VCaP (cell line): ENCODE results near the gene VPS13D.
"Not testable (repeated sequence)": the region's sequence is repeated elsewhere in the genome, so short reads cannot be mapped to it uniquely, and the experiment has no call there.

Source experiments
- H3K27ac ChIP-seq: fragments of 450-650 bp; 2 replicates; pipeline ENCODE4 v1.5.1; 2017
- CTCF ChIP-seq: fragments of 450-650 bp; conservative IDR thresholded peaks from 2 replicates; pipeline ENCODE4 v1.5.1; 2017; ENCODE audit warnings: mild to moderate bottlenecking, moderate library complexity

VPS13D gene

GRCh38 chr1:12537294-12537693 lies 307.5 kb downstream of the VPS13D start:
- TF ChIP-seq CTCF, result no peak
- no peak overlapping the region for H3K27ac ChIP-seq

GRCh38 chr1:12537906-12538461 lies 308.2 kb downstream of the VPS13D start:
- no peak overlapping the region for H3K27ac ChIP-seq
- TF ChIP-seq CTCF, result no peak

- not testable (repeated sequence) for H3K27ac ChIP-seq
Measured at GRCh38 chr1:12538536-12538935, 308.7 kb downstream of the VPS13D start.

- no peak for TF ChIP-seq CTCF
- H3K27ac ChIP-seq, result no peak overlapping the region
Measured at GRCh38 chr1:12539320-12539704, 309.5 kb downstream of the VPS13D start.

- TF ChIP-seq CTCF, result no peak
- H3K27ac ChIP-seq, result no peak overlapping the region
Measured at GRCh38 chr1:12539705-12540579, 310.1 kb downstream of the VPS13D start.

- TF ChIP-seq CTCF, result no peak
- H3K27ac ChIP-seq, result no peak overlapping the region
Measured at GRCh38 chr1:12540580-12541273, 310.9 kb downstream of the VPS13D start.

GRCh38 chr1:12541274-12542137 lies 311.7 kb downstream of the VPS13D start:
- TF ChIP-seq CTCF, result no peak
- H3K27ac ChIP-seq, result no peak overlapping the region
